Lower lobe of right lung (tissue), 2 donors: Measurements from ENCODE around the gene CHD9. TPM values are rescaled to one million over a fixed set of nuclear protein-coding genes. Genes with fewer than 3 reads are reported as not detected.
"Not testable (repeated sequence)": the region's sequence is repeated elsewhere in the genome, so short reads cannot be mapped to it uniquely, and the experiment has no call there.

Experiments
- ATAC-seq, 2 donors: fragments of 200-7000 bp; cut with Tn5 transposase; one replicate each; pipeline ENCODE4 v1.9.1; 2020 to 2022; ENCODE audit warnings: mild to moderate bottlenecking in 2 of 2, moderate library complexity in 2 of 2
- DNase-seq: peaks from one replicate; pipeline ENCODE4 v3.0.0-alpha.2; 2020
- H3K27ac ChIP-seq: fragments of 200-600 bp; one replicate; pipeline ENCODE4 v1.8.0; 2022
- H3K27me3 ChIP-seq: fragments of 200-600 bp; one replicate; pipeline ENCODE4 v1.8.0; 2022; ENCODE audit warnings: low read depth
- H3K36me3 ChIP-seq: fragments of 200-600 bp; one replicate; pipeline ENCODE4 v1.8.0; 2022; ENCODE audit warnings: mild to moderate bottlenecking
- H3K4me1 ChIP-seq: fragments of 200-600 bp; one replicate; pipeline ENCODE4 v1.8.0; 2022
- H3K4me3 ChIP-seq: fragments of 200-600 bp; one replicate; pipeline ENCODE4 v1.8.0; 2022; ENCODE audit warnings: mild to moderate bottlenecking
- H3K9me3 ChIP-seq: fragments of 200-600 bp; one replicate; pipeline ENCODE4 v1.8.0; 2022
- CTCF ChIP-seq: fragments of 200-600 bp; IDR thresholded peaks from one replicate; pipeline ENCODE4 v1.8.0; 2022; ENCODE audit warnings: antibody characterized with exemption, mild to moderate bottlenecking
- intact Hi-C: fragments of 100-400 bp; cut with DNase I; formaldehyde crosslinking; loops from one replicate; pipeline ENCODE4 v1.11.0; 2022
- total RNA-seq: library from RNA; stranded (reverse); fragmentation: NEBNext Ultra II Directional; extraction: Animal tissue kit (Norgen Biotek cat#: 25700); gene quantifications from one replicate; pipeline ENCODE4 v1.2.1, GENCODE V29; 2021
- donor health status: DM: no; HTN: yes; CAD: no; lungs with severe emphysema.

Gene CHD9
- total RNA-seq, 1 donor from 2014 or later = 73.1 TPM

DNA sequence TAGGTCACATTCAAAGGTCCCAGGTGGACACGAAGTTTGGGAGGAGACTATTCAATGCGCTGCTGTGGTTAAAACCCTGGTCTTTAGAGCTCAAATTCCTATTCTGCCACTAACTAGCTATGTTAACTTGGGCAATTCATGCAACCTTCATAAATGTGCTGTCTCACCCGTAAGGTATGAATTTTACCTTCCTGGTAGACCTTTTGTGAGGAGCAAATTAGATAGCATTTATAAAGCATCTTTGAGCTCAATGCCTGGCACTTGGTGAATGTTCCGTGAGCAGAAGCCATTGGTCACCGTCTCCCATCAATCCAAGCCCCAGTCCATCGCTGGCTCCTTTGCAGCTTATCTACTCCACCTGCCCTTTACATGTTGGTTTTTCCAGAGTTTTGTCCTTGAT, 18.7 kb upstream of the CHD9 start:
- Histone ChIP-seq H3K9me3 (no peaks in the 10 kb centered on the region), H3K4me3 (no peak overlapping the region), H3K4me1 (peaks cover 8% of the 10 kb centered on the region), H3K27ac (no peak overlapping the region), H3K36me3 (no peaks in the 10 kb centered on the region), H3K27me3 (no peaks in the 10 kb centered on the region)
- DNase-seq = no peak
- no peak for ATAC-seq
- no peak for TF ChIP-seq CTCF
- intact Hi-C loops = no loop called here

- H3K27me3 ChIP-seq, H3K9me3 ChIP-seq, H3K4me3 ChIP-seq, DNase-seq, H3K36me3 ChIP-seq, ATAC-seq, intact Hi-C loops, H3K27ac ChIP-seq: not testable (repeated sequence)
- H3K4me1 ChIP-seq = peaks cover 11% of the 10 kb centered on the region
Observed at GRCh38 chr16:53036711-53037110, 18.1 kb upstream of the CHD9 start.

- intact Hi-C loops = no loop called here
- no peak for TF ChIP-seq CTCF
- Histone ChIP-seq H3K4me3 (no peak overlapping the region), H3K27me3 (no peaks in the 10 kb centered on the region), H3K9me3 (no peaks in the 10 kb centered on the region), H3K4me1 (peaks cover 25% of the 10 kb centered on the region), H3K36me3 (no peaks in the 10 kb centered on the region), H3K27ac (no peak overlapping the region)
- ATAC-seq (no peak), DNase-seq (no peak)
Observed at GRCh38 chr16:53040788-53041187, 14.0 kb upstream of the CHD9 start.

DNA sequence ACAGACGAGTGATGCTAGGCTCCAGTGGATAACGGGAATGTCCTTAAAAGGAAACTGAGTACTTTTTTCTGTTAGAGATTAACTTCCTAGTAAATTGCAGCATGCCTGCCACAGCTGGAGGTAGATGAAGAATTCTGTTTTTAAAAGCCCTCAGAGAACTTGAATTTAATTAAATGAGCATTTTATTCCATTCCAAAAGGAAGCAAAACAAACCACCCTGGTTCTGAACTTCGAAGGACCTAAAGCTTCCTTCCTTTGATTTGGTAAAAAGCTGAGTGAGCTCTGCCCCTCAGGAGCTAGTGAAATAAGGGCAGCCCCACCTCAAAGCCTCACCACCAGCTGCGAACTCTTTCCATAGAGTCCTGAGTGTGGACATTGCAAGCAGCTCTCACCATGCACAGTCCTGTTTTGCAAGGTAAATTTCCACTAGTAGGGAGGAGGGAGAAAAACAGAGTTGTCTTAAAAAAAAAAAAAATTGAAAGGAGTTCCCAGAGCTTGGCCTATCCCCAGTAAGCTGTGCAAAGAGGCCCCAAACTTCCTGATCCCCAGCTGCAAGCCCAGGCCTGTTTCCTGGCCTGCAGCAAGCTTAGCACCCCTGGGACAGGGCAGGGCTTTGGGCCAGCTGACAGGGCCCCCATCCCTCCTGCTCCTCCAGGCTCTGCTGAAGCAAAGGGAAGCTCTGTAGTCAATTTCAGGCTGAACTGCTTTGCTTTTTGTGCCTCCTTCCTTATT, 13.3 kb upstream of the CHD9 start:
- no peak overlapping the region for H3K27ac ChIP-seq
- H3K4me3 ChIP-seq = no peak overlapping the region
- H3K27me3 ChIP-seq = no peaks in the 10 kb centered on the region
- DNase-seq (no peak), ATAC-seq (peak; percentile 60 to 78)
- no peak for TF ChIP-seq CTCF
- H3K4me1 ChIP-seq = peaks cover 25% of the 10 kb centered on the region
- no peaks in the 10 kb centered on the region for H3K9me3 ChIP-seq
- intact Hi-C loops = no loop called here
- no peaks in the 10 kb centered on the region for H3K36me3 ChIP-seq

GRCh38 chr16:53042235-53042701, 12.5 kb upstream of the CHD9 start:
- Histone ChIP-seq H3K4me3 (no peak overlapping the region), H3K4me1 (peaks cover 25% of the 10 kb centered on the region), H3K9me3 (no peaks in the 10 kb centered on the region), H3K27me3 (no peaks in the 10 kb centered on the region), H3K36me3 (no peaks in the 10 kb centered on the region), H3K27ac (no peak overlapping the region)
- no peak for TF ChIP-seq CTCF
- ATAC-seq = no peak
- intact Hi-C loops = no loop called here
- DNase-seq = no peak

- no peak for TF ChIP-seq CTCF
- DNase-seq = no peak
- Histone ChIP-seq H3K4me1 (peaks cover 25% of the 10 kb centered on the region), H3K27ac (peak overlapping the region; percentile 2), H3K4me3 (no peak overlapping the region), H3K36me3 (no peaks in the 10 kb centered on the region), H3K9me3 (no peaks in the 10 kb centered on the region), H3K27me3 (no peaks in the 10 kb centered on the region)
- ATAC-seq = peak in 1 of 2 donors; percentile 15
- intact Hi-C loops = no loop called here
Observed at GRCh38 chr16:53043428-53043831, 11.4 kb upstream of the CHD9 start.
